Lower lobe of right lung (tissue), 2 donors: ENCODE results near the gene BRPF1. TPM values are rescaled to one million over a fixed set of nuclear protein-coding genes. Genes with fewer than 3 reads are reported as not detected.

ENCODE experiments used
- ATAC-seq, 2 donors: fragments of 200-7000 bp; cut with Tn5 transposase; one replicate each; pipeline ENCODE4 v1.9.1; 2020 to 2022; ENCODE audit warnings: mild to moderate bottlenecking in 2 of 2, moderate library complexity in 2 of 2
- DNase-seq: peaks from one replicate; pipeline ENCODE4 v3.0.0-alpha.2; 2020
- H3K27ac ChIP-seq: fragments of 200-600 bp; one replicate; pipeline ENCODE4 v1.8.0; 2022
- H3K27me3 ChIP-seq: fragments of 200-600 bp; one replicate; pipeline ENCODE4 v1.8.0; 2022; ENCODE audit warnings: low read depth
- H3K36me3 ChIP-seq: fragments of 200-600 bp; one replicate; pipeline ENCODE4 v1.8.0; 2022; ENCODE audit warnings: mild to moderate bottlenecking
- H3K4me1 ChIP-seq: fragments of 200-600 bp; one replicate; pipeline ENCODE4 v1.8.0; 2022
- H3K4me3 ChIP-seq: fragments of 200-600 bp; one replicate; pipeline ENCODE4 v1.8.0; 2022; ENCODE audit warnings: mild to moderate bottlenecking
- H3K9me3 ChIP-seq: fragments of 200-600 bp; one replicate; pipeline ENCODE4 v1.8.0; 2022
- CTCF ChIP-seq: fragments of 200-600 bp; IDR thresholded peaks from one replicate; pipeline ENCODE4 v1.8.0; 2022; ENCODE audit warnings: antibody characterized with exemption, mild to moderate bottlenecking
- intact Hi-C: fragments of 100-400 bp; cut with DNase I; formaldehyde crosslinking; loops from one replicate; pipeline ENCODE4 v1.11.0; 2022
- total RNA-seq: library from RNA; stranded (reverse); fragmentation: NEBNext Ultra II Directional; extraction: Animal tissue kit (Norgen Biotek cat#: 25700); gene quantifications from one replicate; pipeline ENCODE4 v1.2.1, GENCODE V29; 2021
- donor health status: DM: no; HTN: yes; CAD: no; lungs with severe emphysema.

BRPF1 gene
- total RNA-seq, 1 donor from 2014 or later: 22.3 TPM

- DNase-seq (no peak), ATAC-seq (no peak)
- Histone ChIP-seq H3K36me3 (peaks cover 72% of the 10 kb centered on the region), H3K4me1 (peaks cover 26% of the 10 kb centered on the region), H3K4me3 (no peak overlapping the region), H3K9me3 (no peaks in the 10 kb centered on the region), H3K27ac (no peak overlapping the region), H3K27me3 (no peaks in the 10 kb centered on the region)
- intact Hi-C loops: no loop called here
- no peak for TF ChIP-seq CTCF
These were observed 15.7 kb downstream of the BRPF1 start for GRCh38 chr3:9747267-9747666.

- H3K27ac ChIP-seq: no peak overlapping the region
- H3K36me3 ChIP-seq: peaks cover 72% of the 10 kb centered on the region
- ATAC-seq: no peak
- H3K27me3 ChIP-seq: no peaks in the 10 kb centered on the region
- no peak for DNase-seq
- TF ChIP-seq CTCF: no peak
- peaks cover 26% of the 10 kb centered on the region for H3K4me1 ChIP-seq
- H3K9me3 ChIP-seq: no peaks in the 10 kb centered on the region
- no peak overlapping the region for H3K4me3 ChIP-seq
- intact Hi-C loops: no loop called here
These were observed 16.5 kb downstream of the BRPF1 start for GRCh38 chr3:9748031-9748430.

- intact Hi-C loops: no loop called here
- TF ChIP-seq CTCF: no peak
- peaks cover 71% of the 10 kb centered on the region for H3K36me3 ChIP-seq
These were observed 17.7 kb downstream of the BRPF1 start for GRCh38 chr3:9749296-9749644.

DNA sequence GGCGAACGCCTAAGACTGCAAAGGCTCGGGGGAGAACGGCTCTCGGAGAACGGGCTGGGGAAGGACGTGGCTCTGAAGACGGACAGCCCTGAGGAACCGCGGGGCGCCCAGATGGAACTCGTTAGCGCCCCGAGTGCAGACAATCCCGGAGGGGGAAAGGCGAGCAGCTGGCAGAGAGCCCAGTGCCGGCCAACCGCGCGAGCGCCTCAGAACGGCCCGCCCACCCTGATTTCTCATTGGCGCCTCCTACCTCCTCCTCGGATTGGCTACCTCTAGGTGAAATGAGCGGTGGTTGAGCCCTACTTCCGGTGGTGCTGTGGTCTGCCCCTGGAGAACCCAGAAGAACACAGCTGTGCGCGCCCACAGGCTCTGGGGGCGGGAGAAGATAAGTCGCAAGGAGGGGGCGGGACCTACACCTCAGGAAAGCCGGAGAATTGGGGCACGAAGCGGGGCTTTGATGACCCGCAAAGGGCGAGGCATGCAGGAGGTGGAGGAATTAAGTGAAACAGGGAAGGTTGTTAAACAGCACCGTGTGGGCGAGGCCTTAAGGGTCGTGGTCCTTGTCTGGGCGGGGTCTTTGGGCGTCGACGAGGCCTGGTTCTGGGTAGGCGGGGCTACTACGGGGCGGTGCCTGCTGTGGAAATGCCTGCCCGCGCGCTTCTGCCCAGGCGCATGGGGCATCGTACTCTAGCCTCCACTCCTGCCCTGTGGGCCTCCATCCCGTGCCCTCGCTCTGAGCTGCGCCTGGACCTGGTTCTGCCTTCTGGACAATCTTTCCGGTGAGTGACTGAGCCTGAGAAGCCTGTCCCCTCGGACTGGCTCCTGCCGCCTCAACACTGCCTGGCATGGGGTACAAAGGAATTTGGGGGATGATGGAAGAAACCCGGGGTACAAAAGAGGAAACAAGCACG is 18.4 kb downstream of the BRPF1 start, which contains the start of gene OGG1:
OGG1 (plus strand) TSS at position 308 of the 911 bp plus-strand sequence; CDS start at position 643, 335 bp downstream.
- Histone ChIP-seq H3K4me3 (peak within 1 kb of the TSS; percentile 88), H3K27me3 (no peaks in the 10 kb centered on the region), H3K27ac (peak within 1 kb of the TSS; percentile 87), H3K36me3 (peaks cover 71% of the 10 kb centered on the region), H3K9me3 (no peaks in the 10 kb centered on the region), H3K4me1 (peaks cover 34% of the 10 kb centered on the region)
- ATAC-seq (peak; percentile 99), DNase-seq (peak; percentile 99)
- TF ChIP-seq CTCF: no peak
- intact Hi-C loops: no loop called here

More at GRCh38 chr3:9749296-9749644, 17.7 kb downstream of the BRPF1 start:
- H3K9me3 ChIP-seq: no peaks in the 10 kb centered on the region
- H3K27me3 ChIP-seq: no peaks in the 10 kb centered on the region
- DNase-seq (no peak), ATAC-seq (peak in 1 of 2 donors; percentile 55)
- peaks cover 27% of the 10 kb centered on the region for H3K4me1 ChIP-seq
- peak overlapping the region; percentile 87 for H3K27ac ChIP-seq
- peak overlapping the region; percentile 88 for H3K4me3 ChIP-seq

DNA sequence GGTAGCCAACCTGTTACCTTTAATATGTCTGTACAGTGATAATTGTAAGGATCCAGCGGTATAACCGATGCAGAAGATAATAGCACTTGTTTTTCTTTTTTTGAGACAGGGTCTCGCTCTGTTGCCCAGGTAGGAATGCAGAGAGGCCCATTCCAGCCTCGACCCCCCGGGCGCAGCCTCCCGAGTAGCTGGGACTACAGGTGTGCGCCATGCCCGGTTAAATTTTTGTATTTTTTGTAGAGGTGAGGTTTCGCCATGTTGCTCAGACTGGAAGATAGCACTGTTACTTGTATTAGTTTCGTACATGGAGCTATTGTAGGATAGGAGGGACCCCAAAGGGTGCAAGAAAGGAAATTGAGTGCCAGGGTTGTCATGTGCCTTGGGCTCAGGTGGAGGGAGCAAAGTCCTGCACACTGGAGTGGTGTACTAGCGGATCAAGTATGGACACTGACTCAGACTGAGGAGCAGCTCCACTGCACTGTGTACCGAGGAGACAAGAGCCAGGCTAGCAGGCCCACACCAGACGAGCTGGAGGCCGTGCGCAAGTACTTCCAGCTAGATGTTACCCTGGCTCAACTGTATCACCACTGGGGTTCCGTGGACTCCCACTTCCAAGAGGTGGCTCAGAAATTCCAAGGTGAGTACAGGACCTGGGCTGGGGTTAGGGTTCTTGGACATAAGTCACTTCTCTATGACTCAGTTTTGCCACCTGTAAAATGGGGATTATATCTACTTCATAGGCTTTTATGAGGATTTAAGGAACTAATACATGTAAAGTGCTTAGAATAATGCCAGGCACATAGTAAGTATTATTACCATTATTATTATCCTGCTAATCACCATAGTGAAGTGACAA is 19.2 kb downstream of the BRPF1 start:
- Histone ChIP-seq H3K4me1 (peaks cover 36% of the 10 kb centered on the region), H3K4me3 (peak overlapping the region; percentile 88), H3K9me3 (no peaks in the 10 kb centered on the region), H3K27ac (peak overlapping the region; percentile 87), H3K36me3 (peaks cover 64% of the 10 kb centered on the region), H3K27me3 (no peaks in the 10 kb centered on the region)
- no peak for TF ChIP-seq CTCF
- DNase-seq (no peak), ATAC-seq (no peak)
- intact Hi-C loops: no loop called here
